ENCODE data around the gene SHF. TPM values are rescaled to one million over a fixed set of nuclear protein-coding genes. Genes with fewer than 3 reads are reported as not detected.

Gene SHF
- total RNA-seq, 1 experiment from 2014 or later = 7.3 TPM

DNA sequence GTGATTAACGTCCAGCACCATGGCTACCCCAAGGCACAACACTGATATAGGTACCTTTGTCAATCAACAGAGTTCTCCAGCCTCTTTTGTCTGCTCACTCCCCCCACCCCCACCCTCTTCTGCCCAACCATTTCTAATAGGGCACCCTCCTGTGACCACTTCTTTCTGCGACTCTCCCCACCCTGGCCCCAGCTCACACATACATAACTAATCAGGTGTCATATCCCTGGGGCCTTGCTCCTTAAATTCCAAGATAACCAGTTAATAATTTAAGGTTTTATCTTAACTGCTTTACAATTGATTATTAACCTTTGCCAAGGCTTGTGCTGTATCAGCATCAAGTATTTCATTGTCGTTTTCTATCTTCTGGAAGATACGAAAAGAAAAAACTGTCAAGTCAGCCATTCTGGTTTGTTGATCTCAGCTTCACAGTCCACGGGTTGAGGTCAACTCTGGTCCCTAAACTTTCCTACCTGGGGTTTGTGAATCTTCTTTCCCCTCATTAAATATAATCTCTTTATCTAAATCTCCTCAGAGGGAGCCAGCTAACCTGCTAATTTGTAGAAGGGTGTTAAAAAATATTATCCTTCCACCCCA, 37.0 kb upstream of the SHF start:
- CTCF ChIA-PET = no interaction called here
- BruUV-seq (replicated peaks) = no TSS peak
- no peaks in the 10 kb centered on the region for H3K36me3 Mint-ChIP-seq (ENCODE audit: insufficient read depth, unreplicated experiment)
- peaks cover 29% of the 10 kb centered on the region for H3K27me3 Mint-ChIP-seq (ENCODE audit: unreplicated experiment)
- DNase-seq = no peak
- H3K4me3 Mint-ChIP-seq (ENCODE audit: low read depth, unreplicated experiment) = no peak overlapping the region
- H3K27ac Mint-ChIP-seq (ENCODE audit: unreplicated experiment) = no peak overlapping the region
- intact Hi-C loops (cut with micrococcal nuclease; ENCODE audit: unreplicated experiment) = no loop called here
- TF ChIP-seq, protein P1, sequence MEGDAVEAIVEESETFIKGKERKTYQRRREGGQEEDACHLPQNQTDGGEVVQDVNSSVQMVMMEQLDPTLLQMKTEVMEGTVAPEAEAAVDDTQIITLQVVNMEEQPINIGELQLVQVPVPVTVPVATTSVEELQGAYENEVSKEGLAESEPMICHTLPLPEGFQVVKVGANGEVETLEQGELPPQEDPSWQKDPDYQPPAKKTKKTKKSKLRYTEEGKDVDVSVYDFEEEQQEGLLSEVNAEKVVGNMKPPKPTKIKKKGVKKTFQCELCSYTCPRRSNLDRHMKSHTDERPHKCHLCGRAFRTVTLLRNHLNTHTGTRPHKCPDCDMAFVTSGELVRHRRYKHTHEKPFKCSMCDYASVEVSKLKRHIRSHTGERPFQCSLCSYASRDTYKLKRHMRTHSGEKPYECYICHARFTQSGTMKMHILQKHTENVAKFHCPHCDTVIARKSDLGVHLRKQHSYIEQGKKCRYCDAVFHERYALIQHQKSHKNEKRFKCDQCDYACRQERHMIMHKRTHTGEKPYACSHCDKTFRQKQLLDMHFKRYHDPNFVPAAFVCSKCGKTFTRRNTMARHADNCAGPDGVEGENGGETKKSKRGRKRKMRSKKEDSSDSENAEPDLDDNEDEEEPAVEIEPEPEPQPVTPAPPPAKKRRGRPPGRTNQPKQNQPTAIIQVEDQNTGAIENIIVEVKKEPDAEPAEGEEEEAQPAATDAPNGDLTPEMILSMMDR (IDR thresholded peaks at IDR 0.05; ENCODE audit: unreplicated experiment) = no peak
- H3K4me1 Mint-ChIP-seq (ENCODE audit: low read depth, unreplicated experiment) = no peaks in the 10 kb centered on the region
- no peaks in the 10 kb centered on the region for H3K9me3 Mint-ChIP-seq (ENCODE audit: low read depth, unreplicated experiment)

DNA sequence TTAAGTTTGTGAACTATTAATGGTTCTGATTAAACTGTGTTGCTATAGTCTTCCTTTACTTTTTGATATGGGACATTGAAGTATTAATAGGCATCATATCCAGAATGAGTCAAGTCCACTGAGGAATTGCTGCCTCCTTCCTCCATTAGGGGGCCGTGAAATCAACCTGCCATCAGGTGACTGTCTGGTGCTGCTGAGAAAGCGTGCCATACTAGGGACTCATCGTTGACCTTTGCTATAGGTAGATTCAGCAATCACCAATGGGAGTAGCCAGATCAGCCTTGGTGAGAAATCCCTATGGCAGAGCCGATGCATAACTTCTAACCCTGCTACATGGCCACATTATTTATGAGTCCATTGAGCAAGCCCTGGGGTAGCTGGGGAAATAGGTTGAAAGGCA, 34.2 kb upstream of the SHF start:
- intact Hi-C loops (cut with micrococcal nuclease; ENCODE audit: unreplicated experiment) = no loop called here
- TF ChIP-seq, protein P1 (IDR thresholded peaks at IDR 0.05; ENCODE audit: unreplicated experiment) = no peak
- BruUV-seq (replicated peaks) = no TSS peak
- Mint-ChIP-seq H3K27ac (ENCODE audit: unreplicated experiment) (no peak overlapping the region), H3K27me3 (ENCODE audit: unreplicated experiment) (peaks cover 29% of the 10 kb centered on the region), H3K9me3 (ENCODE audit: low read depth, unreplicated experiment) (no peaks in the 10 kb centered on the region), H3K4me1 (ENCODE audit: low read depth, unreplicated experiment) (no peaks in the 10 kb centered on the region), H3K4me3 (ENCODE audit: low read depth, unreplicated experiment) (no peak overlapping the region), H3K36me3 (ENCODE audit: insufficient read depth, unreplicated experiment) (no peaks in the 10 kb centered on the region)
- DNase-seq = no peak
- CTCF ChIA-PET = interaction anchor here (0.6 to 1.0 kb wide), 2 partner anchors 9 to 291 kb away, joined by 5 to 8 read pairs; no protein-coding TSS in a partner anchor

DNA sequence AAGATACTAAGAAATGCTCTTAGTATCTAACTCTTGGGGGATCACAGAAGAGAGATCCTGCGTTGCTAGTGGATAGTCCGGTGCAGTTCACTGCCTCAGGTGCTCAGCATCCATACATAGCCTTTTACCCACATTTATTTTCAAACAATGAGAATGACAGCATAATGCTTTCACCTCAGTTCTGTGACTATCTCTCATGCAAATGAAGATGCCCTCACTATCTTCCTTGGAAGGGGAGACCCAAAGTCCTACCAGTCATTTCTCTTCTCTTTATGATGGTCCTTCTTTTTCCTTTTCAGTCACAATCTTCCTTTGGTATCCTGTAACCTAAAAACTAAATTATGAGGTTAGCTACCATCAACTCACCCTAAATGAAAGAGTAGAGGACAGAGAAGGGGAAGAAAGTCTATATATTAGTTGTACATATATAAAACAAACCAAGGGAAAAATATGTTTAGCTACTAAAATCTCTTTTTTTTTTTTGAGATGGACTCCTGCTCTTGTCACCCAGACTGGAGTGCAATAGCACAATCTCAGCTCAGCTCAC, 33.4 kb upstream of the SHF start:
- Mint-ChIP-seq H3K36me3 (ENCODE audit: insufficient read depth, unreplicated experiment) (no peaks in the 10 kb centered on the region), H3K27me3 (ENCODE audit: unreplicated experiment) (peaks cover 29% of the 10 kb centered on the region)
- CTCF ChIA-PET = interaction anchor here (1.0 kb wide), 1 partner anchor 9 kb away, joined by 5 read pairs; no protein-coding TSS in a partner anchor

DNA sequence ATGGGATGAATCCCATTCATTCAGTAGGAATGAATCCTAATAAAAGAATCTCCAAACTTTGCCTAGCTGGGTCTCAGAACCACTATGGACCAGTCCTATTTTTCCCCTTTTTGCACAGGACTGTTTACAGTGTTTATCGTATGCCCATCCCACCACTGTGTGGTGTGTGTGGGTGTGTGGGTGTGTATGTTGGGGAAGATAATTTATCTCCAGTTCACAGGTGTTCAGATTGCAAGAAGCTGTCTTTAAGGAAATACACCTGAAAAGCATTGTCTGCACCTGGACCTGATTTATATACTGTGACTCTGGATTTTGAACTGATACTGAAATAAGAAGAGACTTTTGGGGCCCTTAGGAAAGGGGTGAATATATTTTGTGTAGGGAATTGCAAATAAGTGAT, 24.7 kb upstream of the SHF start:
- CTCF ChIA-PET = interaction anchor here (1.1 kb wide), 1 partner anchor 9 kb away, joined by 5 read pairs; no protein-coding TSS in a partner anchor
- DNase-seq = no peak
- Mint-ChIP-seq H3K4me1 (ENCODE audit: low read depth, unreplicated experiment) (no peaks in the 10 kb centered on the region), H3K9me3 (ENCODE audit: low read depth, unreplicated experiment) (no peaks in the 10 kb centered on the region), H3K36me3 (ENCODE audit: insufficient read depth, unreplicated experiment) (no peaks in the 10 kb centered on the region), H3K27ac (ENCODE audit: unreplicated experiment) (no peak overlapping the region), H3K4me3 (ENCODE audit: low read depth, unreplicated experiment) (no peak overlapping the region), H3K27me3 (ENCODE audit: unreplicated experiment) (no peaks in the 10 kb centered on the region)
- TF ChIP-seq, protein P1 (IDR thresholded peaks at IDR 0.05; ENCODE audit: unreplicated experiment) = no peak
- intact Hi-C loops (cut with micrococcal nuclease; ENCODE audit: unreplicated experiment) = no loop called here
- BruUV-seq (replicated peaks) = no TSS peak

More for the DNA sequence above, 33.4 kb upstream of the SHF start:
- Mint-ChIP-seq H3K4me1 (ENCODE audit: low read depth, unreplicated experiment) (no peaks in the 10 kb centered on the region), H3K4me3 (ENCODE audit: low read depth, unreplicated experiment) (no peak overlapping the region), H3K27ac (ENCODE audit: unreplicated experiment) (no peak overlapping the region), H3K9me3 (ENCODE audit: low read depth, unreplicated experiment) (no peaks in the 10 kb centered on the region)
- no TSS peak for BruUV-seq (replicated peaks)
- DNase-seq = no peak
- intact Hi-C loops (cut with micrococcal nuclease; ENCODE audit: unreplicated experiment) = no loop called here
- TF ChIP-seq, protein P1 (IDR thresholded peaks at IDR 0.05; ENCODE audit: unreplicated experiment) = no peak
